Spleen (tissue), 11 donors: ENCODE results near the gene POMT1. TPM values are rescaled to one million over a fixed set of nuclear protein-coding genes. Genes with fewer than 3 reads are reported as not detected.

Source experiments
- DNase-seq: peaks from one replicate; pipeline ENCODE4 v3.0.0-alpha.2; 2020
- H3K27ac ChIP-seq, 8 donors: fragments of 200-600 bp; sonication (generic) in 7 of 8; 1 replicate in 4 of 8; 2 replicates in 4 of 8; pipeline versions ENCODE4 v1.5.0 to v1.8.0; 2016 to 2021; ENCODE audit warnings: inconsistent platforms in 4 of 8, mild to moderate bottlenecking in 4 of 8, moderate library complexity in 1 of 8
- H3K27me3 ChIP-seq, 7 donors: fragments of 200-600 bp; sonication (generic) in 6 of 7; replicated peaks in 1 of 7; 1 replicate in 4 of 7; 2 replicates in 3 of 7; pipeline versions ENCODE4 v1.5.0 to v1.8.0; 2016 to 2021; ENCODE audit warnings: inconsistent platforms in 3 of 7, mild to moderate bottlenecking in 1 of 7
- H3K36me3 ChIP-seq, 6 donors: fragments of 200-600 bp; sonication (generic) in 5 of 6; 1 replicate in 4 of 6; 2 replicates in 2 of 6; pipeline versions ENCODE4 v1.5.0 to v1.8.0; 2016 to 2021; ENCODE audit warnings: inconsistent platforms in 2 of 6
- H3K4me1 ChIP-seq, 6 donors: fragments of 200-600 bp; sonication (generic) in 5 of 6; 1 replicate in 3 of 6; 2 replicates in 3 of 6; pipeline versions ENCODE4 v1.5.0 to v1.8.0; 2016 to 2021; ENCODE audit warnings: inconsistent platforms in 3 of 6
- H3K4me3 ChIP-seq, 8 donors: fragments of 200-600 bp; sonication (generic) in 7 of 8; 1 replicate in 4 of 8; 2 replicates in 4 of 8; pipeline versions ENCODE4 v1.5.0 to v1.8.0; 2016 to 2021; ENCODE audit warnings: inconsistent platforms in 4 of 8, mild to moderate bottlenecking in 4 of 8, moderate library complexity in 2 of 8
- H3K9me3 ChIP-seq, 8 donors: fragments of 200-600 bp; sonication (generic) in 7 of 8; 1 replicate in 4 of 8; 2 replicates in 4 of 8; pipeline versions ENCODE4 v1.5.0 to v1.8.0; 2016 to 2021; ENCODE audit warnings: inconsistent platforms in 4 of 8
- POLR2A ChIP-seq, 3 donors: fragments of 450-650 bp; IDR thresholded peaks; one replicate each; pipeline ENCODE4 v1.5.1; 2017; ENCODE audit warnings: antibody characterized with exemption in 3 of 3, mild to moderate bottlenecking in 1 of 3
- POLR2AphosphoS5 ChIP-seq, 3 donors: sonication (generic); formaldehyde crosslinking; IDR thresholded peaks; one replicate each; pipeline ENCODE4 v1.5.1; 2017; ENCODE audit warnings: antibody characterized with exemption in 3 of 3
- WGBS, 5 donors: extraction: QIAGEN DNeasy Blood & Tissue Kit in 3 of 5; methylation state at CpG; one replicate each; pipeline versions ENCODE4 v1.1.5 to v1.1.7; 2013 to 2018; 5-methylcytosine and 5-hydroxymethylcytosine counted together
- intact Hi-C: fragments of 100-400 bp; cut with DNase I; formaldehyde crosslinking; loops from one replicate; pipeline ENCODE4 v1.15.0; 2023; ENCODE audit warnings: low total_unique reads
- polyA plus RNA-seq, 3 donors: library from polyadenylated mRNA; stranded (reverse); fragments of 200-250 nt; gene quantifications; one replicate each; pipeline ENCODE4 v1.2.1, GENCODE V29; 2013
- total RNA-seq, 7 donors: library from RNA; depleted of rRNA in 3 of 7; stranded (reverse); fragments of >200 nt in 3 of 7; fragmentation: NEBNext Ultra II Directional in 4 of 7; extraction: Animal tissue kit (Norgen Biotek cat#: 25700) in 4 of 7; gene quantifications; one replicate each; pipeline versions ENCODE4 v1.1.0 to v1.2.1, GENCODE V29; 2016 to 2021
- TF ChIP-seq, protein P1 (sequence below), 11 experiments: fragments of 200-600 bp in 7 of 11; fragments of 450-650 bp in 4 of 11; sonication (generic) in 4 of 11; IDR thresholded peaks in 8 of 11; conservative IDR thresholded peaks in 3 of 11; 1 replicate in 7 of 11; 2 replicates in 4 of 11; pipeline versions ENCODE4 v1.4.0 to v1.8.0; 2016 to 2021; ENCODE audit warnings: antibody characterized with exemption in 11 of 11, inconsistent platforms in 4 of 11, mild to moderate bottlenecking in 1 of 11
- donor health status: healthy with polysubstance abuse.
- donor health status: DM: no; HTN: no; CAD: no; lungs with moderate emphysema.
- donor health status: DM: no; HTN: no; CAD: no.
- donor health status: Bipolar disorder and iron deficiency.
- donor health status: healthy.
- donor health status: DM: no; HTN: no; CAD: no.
- donor health status: DM: yes; HTN: yes; CAD: no.

The POMT1 gene
- total and polyA plus RNA-seq, 10 donors, result 20.4 to 66.5 (median 32.3) TPM

DNA sequence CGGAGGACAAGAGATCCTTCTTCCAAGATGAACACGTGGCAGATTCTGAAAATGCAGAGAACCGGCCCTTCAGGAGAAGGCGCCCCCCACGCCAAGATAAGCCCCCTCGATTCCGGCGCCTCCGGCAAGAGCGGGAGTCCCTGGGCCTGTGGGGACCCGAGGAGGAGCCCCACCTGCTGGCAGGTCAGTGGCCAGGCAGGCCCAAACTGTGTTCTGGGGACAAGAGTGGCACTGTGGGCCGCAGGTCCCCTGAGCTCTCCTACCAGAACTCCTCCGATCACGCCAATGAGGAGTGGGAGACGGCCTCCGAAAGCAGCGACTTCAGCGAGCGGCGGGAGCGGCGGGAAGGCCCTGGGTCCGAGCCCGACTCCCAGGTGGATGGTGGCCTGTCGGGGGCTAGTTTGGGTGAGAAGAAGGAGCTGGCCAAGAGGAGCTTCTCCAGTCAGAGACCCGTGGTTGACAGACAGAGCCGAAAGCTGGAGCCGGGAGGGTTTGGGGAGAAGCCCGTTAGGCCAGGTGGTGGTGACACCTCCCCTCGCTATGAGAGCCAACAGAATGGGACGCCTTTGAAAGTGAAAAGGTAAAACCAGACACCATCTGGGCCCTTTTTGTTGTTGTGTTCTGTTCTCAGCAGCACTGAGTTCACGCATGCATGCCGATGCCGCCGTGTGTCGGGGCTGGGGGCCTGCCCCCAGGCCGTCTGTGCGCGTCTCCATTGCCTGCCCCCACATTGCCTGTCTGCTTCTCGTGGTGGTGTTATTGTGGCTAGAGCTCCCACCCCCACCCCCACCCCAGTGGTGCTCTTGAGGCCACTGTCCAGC lies 26.6 kb upstream of the POMT1 start:
- Histone ChIP-seq H3K4me3 (no peak overlapping the region), H3K4me1 (no peaks in the 10 kb centered on the region), H3K9me3 (peaks cover 0 to 3% (median 0%) of the 10 kb centered on the region in 8 donors), H3K27ac (no peak overlapping the region), H3K27me3 (no peaks in the 10 kb centered on the region), H3K36me3 (peaks cover 2 to 100% (median 96%) of the 10 kb centered on the region in 6 donors)
- intact Hi-C loops, result no loop called here
- TF ChIP-seq, protein P1, sequence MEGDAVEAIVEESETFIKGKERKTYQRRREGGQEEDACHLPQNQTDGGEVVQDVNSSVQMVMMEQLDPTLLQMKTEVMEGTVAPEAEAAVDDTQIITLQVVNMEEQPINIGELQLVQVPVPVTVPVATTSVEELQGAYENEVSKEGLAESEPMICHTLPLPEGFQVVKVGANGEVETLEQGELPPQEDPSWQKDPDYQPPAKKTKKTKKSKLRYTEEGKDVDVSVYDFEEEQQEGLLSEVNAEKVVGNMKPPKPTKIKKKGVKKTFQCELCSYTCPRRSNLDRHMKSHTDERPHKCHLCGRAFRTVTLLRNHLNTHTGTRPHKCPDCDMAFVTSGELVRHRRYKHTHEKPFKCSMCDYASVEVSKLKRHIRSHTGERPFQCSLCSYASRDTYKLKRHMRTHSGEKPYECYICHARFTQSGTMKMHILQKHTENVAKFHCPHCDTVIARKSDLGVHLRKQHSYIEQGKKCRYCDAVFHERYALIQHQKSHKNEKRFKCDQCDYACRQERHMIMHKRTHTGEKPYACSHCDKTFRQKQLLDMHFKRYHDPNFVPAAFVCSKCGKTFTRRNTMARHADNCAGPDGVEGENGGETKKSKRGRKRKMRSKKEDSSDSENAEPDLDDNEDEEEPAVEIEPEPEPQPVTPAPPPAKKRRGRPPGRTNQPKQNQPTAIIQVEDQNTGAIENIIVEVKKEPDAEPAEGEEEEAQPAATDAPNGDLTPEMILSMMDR (IDR thresholded peaks at IDR 0.05 in 8 of 11, conservative IDR thresholded peaks at IDR 0.05 in 3 of 11), result peak in 7 of 11 experiments; percentile 18 to 56 (median 38)
- peak in 1 of 3 donors; percentile 33 for TF ChIP-seq POLR2AphosphoS5 (IDR thresholded peaks at IDR 0.05)
- no peak for TF ChIP-seq POLR2A (IDR thresholded peaks at IDR 0.05)
- 91 to 94% (median 92%) methylated on average over 27 to 40 of the region's 40 CpGs for WGBS, 5 donors
- DNase-seq, result peak; percentile 69

- TF ChIP-seq POLR2AphosphoS5 (IDR thresholded peaks at IDR 0.05), result peak in 1 of 3 donors; percentile 14
- TF ChIP-seq, protein P1 (IDR thresholded peaks at IDR 0.05 in 8 of 11, conservative IDR thresholded peaks at IDR 0.05 in 3 of 11), result no peak
- Histone ChIP-seq H3K9me3 (peaks cover 0 to 2% (median 0%) of the 10 kb centered on the region in 8 donors), H3K4me1 (no peaks in the 10 kb centered on the region), H3K27ac (no peak overlapping the region), H3K4me3 (no peak overlapping the region), H3K36me3 (peaks cover 2 to 100% (median 95%) of the 10 kb centered on the region in 6 donors), H3K27me3 (no peaks in the 10 kb centered on the region)
- intact Hi-C loops, result no loop called here
- peak; percentile 55 for DNase-seq
- WGBS, 5 donors, result 86 to 93% (median 92%) methylated on average over 6 to 18 of the region's 18 CpGs
Measured at GRCh38 chr9:131476777-131477345, 25.9 kb upstream of the POMT1 start.

- DNase-seq, result peak; percentile 71
Measured at GRCh38 chr9:131477367-131477766, 25.4 kb upstream of the POMT1 start.

More at GRCh38 chr9:131477367-131477766, 25.4 kb upstream of the POMT1 start:
- intact Hi-C loops, result no loop called here
- TF ChIP-seq POLR2A (IDR thresholded peaks at IDR 0.05), result no peak
- TF ChIP-seq, protein P1 (IDR thresholded peaks at IDR 0.05 in 8 of 11, conservative IDR thresholded peaks at IDR 0.05 in 3 of 11), result no peak
- peak in 1 of 3 donors; percentile 40 for TF ChIP-seq POLR2AphosphoS5 (IDR thresholded peaks at IDR 0.05)
- Histone ChIP-seq H3K9me3 (no peaks in the 10 kb centered on the region), H3K27me3 (no peaks in the 10 kb centered on the region), H3K4me1 (no peaks in the 10 kb centered on the region), H3K27ac (no peak overlapping the region), H3K4me3 (no peak overlapping the region), H3K36me3 (peaks cover 2 to 100% (median 95%) of the 10 kb centered on the region in 6 donors)
- WGBS, 5 donors, result 78 to 87% (median 79%) methylated on average over 11 of the region's 11 CpGs
